Measurements from ENCODE around the gene CTU2.

Gene CTU2

GRCh38 chr16:88747588-88748301 is 41.4 kb downstream of the CTU2 start:
- FAIRE-seq = no peak

- no peak for FAIRE-seq
Observed at GRCh38 chr16:88748364-88748763, 42.1 kb downstream of the CTU2 start.

GRCh38 chr16:88749358-88749757 is 43.1 kb downstream of the CTU2 start:
- no peak for FAIRE-seq

GRCh38 chr16:88750854-88751253 is 44.6 kb downstream of the CTU2 start:
- no peak for FAIRE-seq

GRCh38 chr16:88752386-88753002 is 46.2 kb downstream of the CTU2 start:
- FAIRE-seq = no peak

GRCh38 chr16:88753191-88753590 is 46.9 kb downstream of the CTU2 start:
- FAIRE-seq = no peak

- no peak for FAIRE-seq
Observed at GRCh38 chr16:88753602-88754001, 47.3 kb downstream of the CTU2 start.

GRCh38 chr16:88754109-88754911 is 48.0 kb downstream of the CTU2 start:
- no peak for FAIRE-seq

GRCh38 chr16:88754912-88755744 is 48.8 kb downstream of the CTU2 start:
- no peak for FAIRE-seq

- no peak for FAIRE-seq
Observed at GRCh38 chr16:88755745-88756443, 49.6 kb downstream of the CTU2 start.

GRCh38 chr16:88758227-88758943 is 52.1 kb downstream of the CTU2 start:
- no peak for FAIRE-seq

- FAIRE-seq = no peak
Observed at GRCh38 chr16:88758944-88759244, 52.6 kb downstream of the CTU2 start.

- no peak for FAIRE-seq
Observed at GRCh38 chr16:88759245-88759975, 53.1 kb downstream of the CTU2 start.

- no peak for FAIRE-seq
Observed at GRCh38 chr16:88759976-88760350, 53.7 kb downstream of the CTU2 start.

- no peak for FAIRE-seq
Observed at GRCh38 chr16:88760424-88761142, 54.3 kb downstream of the CTU2 start.

GRCh38 chr16:88761143-88761534 is 54.8 kb downstream of the CTU2 start:
- no peak for FAIRE-seq

- no peak for FAIRE-seq
Observed at GRCh38 chr16:88761830-88762229, 55.5 kb downstream of the CTU2 start.

- FAIRE-seq = no peak
Observed at GRCh38 chr16:88762258-88762870, 56.1 kb downstream of the CTU2 start.

- FAIRE-seq = no peak
Observed at GRCh38 chr16:88762941-88763340, 56.6 kb downstream of the CTU2 start.

- FAIRE-seq = no peak
Observed at GRCh38 chr16:88763502-88764053, 57.3 kb downstream of the CTU2 start.

Data from endometrium (tissue), 2 donors.